ENCODE data around the gene ALCAM. TPM values are rescaled to one million over a fixed set of nuclear protein-coding genes. Genes with fewer than 3 reads are reported as not detected.

ALCAM gene
- total RNA-seq, 4 donors from 2014 or later = 16.8 to 62.0 (median 27.5) TPM

DNA sequence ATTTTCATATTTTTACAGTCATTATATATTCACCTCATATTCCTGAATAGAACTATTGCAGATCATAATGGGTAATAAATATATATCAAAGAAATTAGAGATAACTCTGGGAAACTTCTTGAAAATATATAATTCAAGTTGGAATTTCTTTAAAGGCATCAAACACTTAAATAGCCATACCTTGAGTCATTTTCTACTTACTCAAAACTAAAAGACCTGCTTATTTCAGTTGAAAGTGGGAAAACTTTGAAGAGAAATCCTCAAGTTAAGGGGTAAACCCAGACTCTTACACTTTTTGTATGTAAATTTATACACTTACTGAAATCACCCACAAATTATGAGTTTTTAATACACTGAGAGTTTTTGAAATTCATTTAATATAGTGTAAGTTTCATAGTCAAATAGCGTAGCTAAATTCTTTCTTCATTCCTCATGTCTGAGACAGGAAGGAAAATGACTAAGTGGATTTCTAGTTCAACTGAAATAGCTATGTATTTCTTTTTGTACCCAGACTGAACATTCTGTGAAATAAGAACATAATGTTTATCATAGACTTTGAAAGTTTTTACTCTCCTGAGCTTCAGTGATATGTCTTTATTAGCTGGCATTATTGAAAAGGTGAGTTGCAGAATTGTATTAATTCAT, 4.6 kb upstream of the ALCAM start:
- Histone ChIP-seq H3K27me3 (no peaks in the 10 kb centered on the region), H3K27ac (no peak overlapping the region), H3K4me1 (peaks cover 0 to 19% (median 2%) of the 10 kb centered on the region in 3 donors), H3K9me3 (no peaks in the 10 kb centered on the region), H3K4me3 (no peak overlapping the region), H3K36me3 (no peaks in the 10 kb centered on the region)
- no peak for ATAC-seq
- TF ChIP-seq POLR2A (IDR thresholded peaks at IDR 0.05) = no peak
- TF ChIP-seq EP300 (IDR thresholded peaks at IDR 0.05) = no peak
- no peak for TF ChIP-seq POLR2AphosphoS5 (IDR thresholded peaks at IDR 0.05)
- no peak for TF ChIP-seq CTCF (IDR thresholded peaks at IDR 0.05)
- WGBS, 2 donors (ENCODE audit: low coverage in 1 of 2) = 53 to 60% methylated on average over 1 of the region's 1 CpG

- H3K27me3 ChIP-seq = no peaks in the 10 kb centered on the region
- no peaks in the 10 kb centered on the region for H3K36me3 ChIP-seq
- no peak overlapping the region for H3K27ac ChIP-seq
- no peak overlapping the region for H3K4me3 ChIP-seq
- WGBS, 2 donors (ENCODE audit: low coverage in 1 of 2) = 92 to 95% methylated on average over 4 of the region's 4 CpGs
- no peaks in the 10 kb centered on the region for H3K9me3 ChIP-seq
- no peak for ATAC-seq
- peaks cover 0 to 39% (median 2%) of the 10 kb centered on the region in 3 donors for H3K4me1 ChIP-seq
- TF ChIP-seq POLR2AphosphoS5 (IDR thresholded peaks at IDR 0.05) (no peak), CTCF (IDR thresholded peaks at IDR 0.05) (no peak), POLR2A (IDR thresholded peaks at IDR 0.05) (no peak), EP300 (IDR thresholded peaks at IDR 0.05) (no peak)
Measured at GRCh38 chr3:105364128-105364527, 2.6 kb upstream of the ALCAM start.

DNA sequence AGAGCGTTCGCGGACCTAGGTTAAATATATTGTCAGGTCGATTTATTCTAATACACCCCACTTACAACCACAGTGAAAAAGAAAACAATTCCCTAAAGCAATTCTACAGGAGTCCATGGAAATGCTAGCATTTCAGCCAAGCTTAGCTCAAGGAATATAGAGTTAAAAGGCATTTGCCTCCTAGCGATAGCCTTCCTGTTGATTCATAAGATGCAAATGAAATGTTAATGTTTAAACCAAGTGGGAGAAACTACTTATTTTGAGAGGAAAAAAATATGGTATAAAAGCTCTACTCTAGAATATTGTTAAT, 1.7 kb upstream of the ALCAM start:
- H3K27ac ChIP-seq = no peak overlapping the region
- H3K36me3 ChIP-seq = no peaks in the 10 kb centered on the region
- H3K27me3 ChIP-seq = no peaks in the 10 kb centered on the region
- no peak for ATAC-seq
- TF ChIP-seq CTCF (IDR thresholded peaks at IDR 0.05) (no peak), POLR2A (IDR thresholded peaks at IDR 0.05) (no peak), EP300 (IDR thresholded peaks at IDR 0.05) (no peak)
- peaks cover 0 to 42% (median 2%) of the 10 kb centered on the region in 3 donors for H3K4me1 ChIP-seq
- no peak overlapping the region for H3K4me3 ChIP-seq
- no peaks in the 10 kb centered on the region for H3K9me3 ChIP-seq
- 68 to 78% methylated on average over 5 of the region's 5 CpGs for WGBS, 2 donors (ENCODE audit: low coverage in 1 of 2)

GRCh38 chr3:105365391-105366325, 1.1 kb upstream of the ALCAM start:
- Histone ChIP-seq H3K27me3 (no peaks in the 10 kb centered on the region), H3K36me3 (no peaks in the 10 kb centered on the region), H3K4me3 (peak overlapping the region; percentile 51 to 66), H3K4me1 (peaks cover 0 to 49% (median 2%) of the 10 kb centered on the region in 3 donors), H3K9me3 (no peaks in the 10 kb centered on the region), H3K27ac (peak overlapping the region; percentile 65 to 80 (median 77))
- WGBS, 2 donors (ENCODE audit: low coverage in 1 of 2) = 5 to 9% methylated on average over 20 to 21 of the region's 24 CpGs
- peak; percentile 9 for ATAC-seq
- no peak for TF ChIP-seq EP300 (IDR thresholded peaks at IDR 0.05)
- TF ChIP-seq POLR2A (IDR thresholded peaks at IDR 0.05) = no peak
- TF ChIP-seq POLR2AphosphoS5 (IDR thresholded peaks at IDR 0.05) = no peak
- no peak for TF ChIP-seq CTCF (IDR thresholded peaks at IDR 0.05)
